VCaP (cell line): ENCODE data around the gene PHACTR1.

ENCODE experiments used
- H3K27ac ChIP-seq: fragments of 450-650 bp; 2 replicates; pipeline ENCODE4 v1.5.1; 2017
- CTCF ChIP-seq: fragments of 450-650 bp; conservative IDR thresholded peaks from 2 replicates; pipeline ENCODE4 v1.5.1; 2017; ENCODE audit warnings: mild to moderate bottlenecking, moderate library complexity

The PHACTR1 gene

GRCh38 chr6:13139119-13139518 is 422.6 kb downstream of the PHACTR1 start:
- TF ChIP-seq CTCF: no peak

GRCh38 chr6:13140980-13141379 is 424.4 kb downstream of the PHACTR1 start:
- TF ChIP-seq CTCF: no peak
- no peak overlapping the region for H3K27ac ChIP-seq

More at GRCh38 chr6:13139119-13139518, 422.6 kb downstream of the PHACTR1 start:
- H3K27ac ChIP-seq: no peak overlapping the region

- TF ChIP-seq CTCF: no peak
These were observed 424.8 kb downstream of the PHACTR1 start for GRCh38 chr6:13141387-13141786.

GRCh38 chr6:13142611-13143010 is 426.0 kb downstream of the PHACTR1 start:
- H3K27ac ChIP-seq: no peak overlapping the region
- no peak for TF ChIP-seq CTCF

More at GRCh38 chr6:13141387-13141786, 424.8 kb downstream of the PHACTR1 start:
- H3K27ac ChIP-seq: no peak overlapping the region

- TF ChIP-seq CTCF: no peak
- no peak overlapping the region for H3K27ac ChIP-seq
These were observed 429.9 kb downstream of the PHACTR1 start for GRCh38 chr6:13146442-13146841.

- TF ChIP-seq CTCF: no peak
These were observed 430.8 kb downstream of the PHACTR1 start for GRCh38 chr6:13147376-13147775.

GRCh38 chr6:13147782-13148181 is 431.2 kb downstream of the PHACTR1 start:
- H3K27ac ChIP-seq: no peak overlapping the region
- TF ChIP-seq CTCF: no peak

More at GRCh38 chr6:13147376-13147775, 430.8 kb downstream of the PHACTR1 start:
- no peak overlapping the region for H3K27ac ChIP-seq

GRCh38 chr6:13152764-13153163 is 436.2 kb downstream of the PHACTR1 start:
- H3K27ac ChIP-seq: no peak overlapping the region
- TF ChIP-seq CTCF: no peak
